ENCODE results near the gene ZG16. TPM values are rescaled to one million over a fixed set of nuclear protein-coding genes. Genes with fewer than 3 reads are reported as not detected.
"Not testable (repeated sequence)": the region's sequence is repeated elsewhere in the genome, so short reads cannot be mapped to it uniquely, and the experiment has no call there.

The ZG16 gene
- total RNA-seq, 1 donor, result not detected

GRCh38 chr16:29790183-29790948, 12.3 kb downstream of the ZG16 start, which contains the start of gene KIF22:
TSS of gene KIF22 (plus strand) at chr16:29790751. CDS start at chr16:29790760, 9 bp downstream.
- Histone ChIP-seq H3K27me3 (ENCODE audit: insufficient read depth, low read length) (no peaks in the 10 kb centered on the region), H3K9me3 (ENCODE audit: low read depth, low read length) (no peaks in the 10 kb centered on the region), H3K4me1 (ENCODE audit: insufficient read depth, low read length) (peaks cover 50% of the 10 kb centered on the region), H3K4me3 (ENCODE audit: low read length) (peak within 1 kb of the TSS; percentile 79)

GRCh38 chr16:29790949-29791844, 13.1 kb downstream of the ZG16 start:
- Histone ChIP-seq H3K9me3 (ENCODE audit: low read depth, low read length) (no peaks in the 10 kb centered on the region), H3K4me1 (ENCODE audit: insufficient read depth, low read length) (peaks cover 46% of the 10 kb centered on the region), H3K27me3 (ENCODE audit: insufficient read depth, low read length) (no peaks in the 10 kb centered on the region), H3K4me3 (ENCODE audit: low read length) (peak overlapping the region; percentile 79)

DNA sequence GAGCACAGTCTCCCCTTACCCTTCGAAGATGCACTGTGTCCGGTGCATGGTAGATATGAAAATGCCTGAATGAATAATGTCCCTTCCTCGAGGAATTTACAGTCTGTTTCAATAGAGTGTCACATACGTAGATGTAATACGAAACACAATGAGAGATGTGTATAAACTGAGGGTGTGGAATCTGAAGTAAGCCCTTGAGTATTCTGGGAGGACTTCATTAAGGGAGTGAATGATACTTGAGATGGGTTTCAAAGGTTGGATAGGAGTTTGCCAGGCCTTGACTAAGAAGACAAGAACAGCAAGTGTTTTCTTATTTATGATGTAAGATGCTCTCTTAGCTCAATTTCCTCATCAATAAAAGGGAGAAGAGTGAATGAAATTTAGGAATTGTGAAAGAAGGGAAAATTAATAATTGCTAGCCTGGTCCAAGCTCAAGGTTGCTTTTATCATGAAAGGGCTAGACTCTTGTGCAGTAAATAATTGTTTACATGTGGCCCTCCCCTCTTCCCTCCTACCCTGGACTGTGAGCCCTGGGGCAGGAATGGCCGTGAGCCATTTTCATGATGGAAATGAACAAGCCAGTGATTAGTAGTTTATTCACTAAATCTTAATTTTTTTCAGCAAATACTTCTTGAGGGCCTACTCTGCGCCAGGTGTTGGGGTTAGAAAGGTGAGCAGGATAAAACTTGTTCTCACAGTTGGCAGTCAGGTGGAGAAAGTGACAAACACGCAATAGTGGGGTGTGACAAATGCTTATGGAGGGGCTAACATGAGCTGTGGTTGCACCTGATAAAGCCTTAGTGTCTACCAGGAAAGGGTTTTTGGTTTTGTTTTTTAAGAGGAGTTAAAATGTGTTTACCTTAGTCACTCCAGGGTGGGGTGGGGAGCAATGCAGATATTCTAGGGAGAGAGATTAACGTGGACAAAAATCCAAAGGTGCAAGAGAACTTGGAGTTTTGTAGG, 14.1 kb downstream of the ZG16 start:
- Histone ChIP-seq H3K4me3 (ENCODE audit: low read length) (peak overlapping the region; percentile 79), H3K4me1 (ENCODE audit: insufficient read depth, low read length) (peaks cover 46% of the 10 kb centered on the region), H3K27me3 (ENCODE audit: insufficient read depth, low read length) (no peaks in the 10 kb centered on the region), H3K9me3 (ENCODE audit: low read depth, low read length) (no peaks in the 10 kb centered on the region)

GRCh38 chr16:29793153-29793552, 15.1 kb downstream of the ZG16 start:
- peaks cover 46% of the 10 kb centered on the region for H3K4me1 ChIP-seq (ENCODE audit: insufficient read depth, low read length)
- H3K27me3 ChIP-seq (ENCODE audit: insufficient read depth, low read length); H3K4me3 ChIP-seq (ENCODE audit: low read length); H3K9me3 ChIP-seq (ENCODE audit: low read depth, low read length): not testable (repeated sequence)

DNA sequence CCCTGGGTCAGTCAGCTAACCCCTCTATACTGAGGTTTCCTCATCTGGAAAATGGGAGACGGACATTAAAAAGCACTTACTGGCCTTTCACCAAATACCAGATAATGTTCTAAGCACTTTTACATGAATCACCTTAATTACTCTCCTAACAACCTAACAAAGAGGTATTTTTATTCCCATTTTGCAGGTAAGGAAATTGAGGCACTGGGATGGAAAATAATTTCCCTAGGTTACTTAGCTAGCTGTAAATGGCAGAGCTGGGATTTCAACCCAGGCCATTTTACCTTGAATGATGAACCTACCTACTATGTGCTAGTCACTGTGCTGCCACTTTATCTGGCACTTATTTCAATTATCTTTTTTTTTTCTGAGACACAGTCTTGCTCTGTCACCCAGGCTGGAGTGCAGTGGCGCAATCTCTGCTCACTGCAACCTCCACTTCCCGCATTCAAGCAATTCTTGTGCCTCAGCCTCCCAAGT, 16.2 kb downstream of the ZG16 start:
- H3K9me3 ChIP-seq (ENCODE audit: low read depth, low read length), result no peaks in the 10 kb centered on the region
- H3K4me3 ChIP-seq (ENCODE audit: low read length), result no peak overlapping the region
- peaks cover 46% of the 10 kb centered on the region for H3K4me1 ChIP-seq (ENCODE audit: insufficient read depth, low read length)
- H3K27me3 ChIP-seq (ENCODE audit: insufficient read depth, low read length), result no peaks in the 10 kb centered on the region

DNA sequence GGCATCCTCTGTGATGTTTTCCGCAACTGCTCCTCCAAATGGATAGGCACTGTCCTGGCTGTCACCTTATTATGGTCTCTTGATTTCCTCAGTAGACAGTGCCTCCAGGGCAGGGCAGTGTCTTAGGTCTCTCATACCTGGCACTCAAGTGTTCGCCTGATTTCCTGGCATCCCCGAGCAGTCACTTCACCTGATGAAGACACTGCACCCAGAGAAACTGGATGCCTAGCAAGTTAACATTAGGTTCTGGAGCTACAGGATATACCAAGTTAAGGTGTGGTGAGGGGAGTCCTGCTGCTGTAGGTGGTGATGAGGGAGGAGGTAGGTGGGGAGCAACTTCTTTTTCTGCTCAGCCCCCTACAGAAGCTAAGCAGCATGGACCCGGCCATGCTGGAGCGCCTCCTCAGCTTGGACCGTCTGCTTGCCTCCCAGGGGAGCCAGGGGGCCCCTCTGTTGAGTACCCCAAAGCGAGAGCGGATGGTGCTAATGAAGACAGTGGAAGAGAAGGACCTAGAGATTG, 24.4 kb downstream of the ZG16 start:
- Histone ChIP-seq H3K27me3 (ENCODE audit: insufficient read depth, low read length) (no peaks in the 10 kb centered on the region), H3K4me3 (ENCODE audit: low read length) (no peak overlapping the region), H3K4me1 (ENCODE audit: insufficient read depth, low read length) (peaks cover 18% of the 10 kb centered on the region), H3K9me3 (ENCODE audit: low read depth, low read length) (no peaks in the 10 kb centered on the region)

- H3K27me3 ChIP-seq (ENCODE audit: insufficient read depth, low read length), result no peaks in the 10 kb centered on the region
- H3K4me1 ChIP-seq (ENCODE audit: insufficient read depth, low read length), result peaks cover 33% of the 10 kb centered on the region
- no peak overlapping the region for H3K4me3 ChIP-seq (ENCODE audit: low read length)
These were observed 26.0 kb downstream of the ZG16 start for GRCh38 chr16:29804020-29804419.

GRCh38 chr16:29804455-29805231, 26.6 kb downstream of the ZG16 start:
- no peaks in the 10 kb centered on the region for H3K27me3 ChIP-seq (ENCODE audit: insufficient read depth, low read length)
- H3K4me3 ChIP-seq (ENCODE audit: low read length), result peak overlapping the region; percentile 85
- H3K4me1 ChIP-seq (ENCODE audit: insufficient read depth, low read length), result peaks cover 38% of the 10 kb centered on the region
- no peaks in the 10 kb centered on the region for H3K9me3 ChIP-seq (ENCODE audit: low read depth, low read length)

More at GRCh38 chr16:29804020-29804419, 26.0 kb downstream of the ZG16 start:
- no peaks in the 10 kb centered on the region for H3K9me3 ChIP-seq (ENCODE audit: low read depth, low read length)

- Histone ChIP-seq H3K9me3 (ENCODE audit: low read depth, low read length) (no peaks in the 10 kb centered on the region), H3K4me3 (ENCODE audit: low read length) (peak overlapping the region; percentile 85), H3K27me3 (ENCODE audit: insufficient read depth, low read length) (no peaks in the 10 kb centered on the region), H3K4me1 (ENCODE audit: insufficient read depth, low read length) (peaks cover 47% of the 10 kb centered on the region)
These were observed 27.4 kb downstream of the ZG16 start for GRCh38 chr16:29805232-29806098.

GRCh38 chr16:29806099-29806579, 28.1 kb downstream of the ZG16 start, which contains the start of gene MAZ:
TSS of gene MAZ (plus strand) at chr16:29806529. CDS start at chr16:29806702, 173 bp downstream.
- Histone ChIP-seq H3K9me3 (ENCODE audit: low read depth, low read length) (no peaks in the 10 kb centered on the region), H3K4me1 (ENCODE audit: insufficient read depth, low read length) (peaks cover 53% of the 10 kb centered on the region), H3K4me3 (ENCODE audit: low read length) (peak within 1 kb of the TSS; percentile 85), H3K27me3 (ENCODE audit: insufficient read depth, low read length) (no peaks in the 10 kb centered on the region)

DNA sequence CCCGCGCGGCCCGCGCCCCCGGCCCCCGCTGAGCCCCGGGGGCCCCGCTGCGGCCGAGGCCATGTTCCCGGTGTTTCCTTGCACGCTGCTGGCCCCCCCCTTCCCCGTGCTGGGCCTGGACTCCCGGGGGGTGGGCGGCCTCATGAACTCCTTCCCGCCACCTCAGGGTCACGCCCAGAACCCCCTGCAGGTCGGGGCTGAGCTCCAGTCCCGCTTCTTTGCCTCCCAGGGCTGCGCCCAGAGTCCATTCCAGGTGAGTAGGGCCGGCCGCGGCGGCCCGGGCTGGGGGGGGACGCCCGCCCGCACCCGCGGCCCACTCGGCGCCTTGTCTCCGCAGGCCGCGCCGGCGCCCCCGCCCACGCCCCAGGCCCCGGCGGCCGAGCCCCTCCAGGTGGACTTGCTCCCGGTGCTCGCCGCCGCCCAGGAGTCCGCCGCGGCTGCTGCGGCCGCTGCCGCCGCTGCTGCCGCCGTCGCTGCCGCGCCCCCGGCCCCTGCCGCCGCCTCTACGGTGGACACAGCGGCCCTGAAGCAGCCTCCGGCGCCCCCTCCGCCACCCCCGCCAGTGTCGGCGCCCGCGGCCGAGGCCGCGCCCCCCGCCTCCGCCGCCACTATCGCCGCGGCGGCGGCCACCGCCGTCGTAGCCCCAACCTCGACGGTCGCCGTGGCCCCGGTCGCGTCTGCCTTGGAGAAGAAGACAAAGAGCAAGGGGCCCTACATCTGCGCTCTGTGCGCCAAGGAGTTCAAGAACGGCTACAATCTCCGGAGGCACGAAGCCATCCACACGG, 28.8 kb downstream of the ZG16 start:
- Histone ChIP-seq H3K4me1 (ENCODE audit: insufficient read depth, low read length) (peaks cover 60% of the 10 kb centered on the region), H3K27me3 (ENCODE audit: insufficient read depth, low read length) (no peaks in the 10 kb centered on the region), H3K9me3 (ENCODE audit: low read depth, low read length) (no peaks in the 10 kb centered on the region), H3K4me3 (ENCODE audit: low read length) (peak overlapping the region; percentile 54)
